NB4 (cell line): ENCODE measurements around the gene GCLC.

Experiments
- POLR2A ChIP-seq: IDR thresholded peaks from 2 replicates; pipeline ENCODE4 v1.6.1; 2011; ENCODE audit warnings: mild to moderate bottlenecking; ENCODE audit not compliant: insufficient read length; ENCODE audit errors: extremely low read depth
- TF ChIP-seq, protein P1 (sequence below): IDR thresholded peaks from one replicate; pipeline ENCODE4 v1.5.1; 2012; ENCODE audit warnings: low read depth, low read length

DNA sequence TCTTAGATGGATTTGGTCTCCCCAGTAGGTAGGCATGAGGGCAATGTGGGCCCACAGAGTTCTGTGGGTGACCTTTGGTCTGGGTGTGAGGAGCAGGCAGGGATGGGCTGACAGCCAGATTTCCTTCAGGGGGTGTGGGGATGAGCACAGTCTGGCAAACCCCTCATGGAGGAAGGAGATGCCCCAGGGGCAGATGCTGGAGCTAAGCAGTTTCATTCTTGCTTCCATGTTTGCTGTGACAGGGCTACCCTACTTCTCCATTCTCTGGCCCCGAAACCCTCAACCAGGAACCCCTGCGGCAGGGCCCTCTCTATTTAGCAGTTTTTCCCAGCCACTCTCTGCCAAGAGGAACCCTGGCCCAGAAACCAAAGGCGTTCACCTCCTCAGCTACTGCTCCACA lies 40.4 kb downstream of the GCLC start:
- TF ChIP-seq, protein P1, sequence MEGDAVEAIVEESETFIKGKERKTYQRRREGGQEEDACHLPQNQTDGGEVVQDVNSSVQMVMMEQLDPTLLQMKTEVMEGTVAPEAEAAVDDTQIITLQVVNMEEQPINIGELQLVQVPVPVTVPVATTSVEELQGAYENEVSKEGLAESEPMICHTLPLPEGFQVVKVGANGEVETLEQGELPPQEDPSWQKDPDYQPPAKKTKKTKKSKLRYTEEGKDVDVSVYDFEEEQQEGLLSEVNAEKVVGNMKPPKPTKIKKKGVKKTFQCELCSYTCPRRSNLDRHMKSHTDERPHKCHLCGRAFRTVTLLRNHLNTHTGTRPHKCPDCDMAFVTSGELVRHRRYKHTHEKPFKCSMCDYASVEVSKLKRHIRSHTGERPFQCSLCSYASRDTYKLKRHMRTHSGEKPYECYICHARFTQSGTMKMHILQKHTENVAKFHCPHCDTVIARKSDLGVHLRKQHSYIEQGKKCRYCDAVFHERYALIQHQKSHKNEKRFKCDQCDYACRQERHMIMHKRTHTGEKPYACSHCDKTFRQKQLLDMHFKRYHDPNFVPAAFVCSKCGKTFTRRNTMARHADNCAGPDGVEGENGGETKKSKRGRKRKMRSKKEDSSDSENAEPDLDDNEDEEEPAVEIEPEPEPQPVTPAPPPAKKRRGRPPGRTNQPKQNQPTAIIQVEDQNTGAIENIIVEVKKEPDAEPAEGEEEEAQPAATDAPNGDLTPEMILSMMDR: no peak
- TF ChIP-seq POLR2A: no peak
